Upper lobe of right lung (tissue), 1 donor: ENCODE data around the gene VDAC2. TPM values are rescaled to one million over a fixed set of nuclear protein-coding genes. Genes with fewer than 3 reads are reported as not detected.

Source experiments
- ATAC-seq: fragments of 200-7000 bp; cut with Tn5 transposase; one replicate; pipeline ENCODE4 v1.9.1; 2020; ENCODE audit warnings: mild to moderate bottlenecking, moderate library complexity
- DNase-seq: peaks from one replicate; pipeline ENCODE4 v3.0.0-alpha.2; 2020
- H3K27ac ChIP-seq: fragments of 200-600 bp; one replicate; pipeline ENCODE4 v1.8.0; 2022
- H3K27me3 ChIP-seq: fragments of 200-600 bp; one replicate; pipeline ENCODE4 v1.8.0; 2022; ENCODE audit warnings: mild to moderate bottlenecking
- H3K36me3 ChIP-seq: fragments of 200-600 bp; one replicate; pipeline ENCODE4 v1.8.0; 2022
- H3K4me1 ChIP-seq: fragments of 200-600 bp; one replicate; pipeline ENCODE4 v1.8.0; 2022
- H3K4me3 ChIP-seq: fragments of 200-600 bp; one replicate; pipeline ENCODE4 v1.8.0; 2022; ENCODE audit warnings: mild to moderate bottlenecking
- H3K9me3 ChIP-seq: fragments of 200-600 bp; one replicate; pipeline ENCODE4 v1.8.0; 2022
- intact Hi-C: fragments of 100-400 bp; cut with DNase I; formaldehyde crosslinking; loops from one replicate; pipeline ENCODE4 v1.11.0; 2022
- total RNA-seq: library from RNA; stranded (reverse); fragmentation: NEBNext Ultra II Directional; extraction: Animal tissue kit (Norgen Biotek cat#: 25700); gene quantifications from one replicate; pipeline ENCODE4 v1.2.1, GENCODE V29; 2021
- TF ChIP-seq, protein P1 (sequence below): fragments of 200-600 bp; IDR thresholded peaks from one replicate; pipeline ENCODE4 v1.8.0; 2022; ENCODE audit warnings: antibody characterized with exemption
- donor health status: DM: no; HTN: yes; CAD: no; lungs with severe emphysema.

VDAC2 gene
- total RNA-seq, 1 donor from 2014 or later, result 119 TPM

DNA sequence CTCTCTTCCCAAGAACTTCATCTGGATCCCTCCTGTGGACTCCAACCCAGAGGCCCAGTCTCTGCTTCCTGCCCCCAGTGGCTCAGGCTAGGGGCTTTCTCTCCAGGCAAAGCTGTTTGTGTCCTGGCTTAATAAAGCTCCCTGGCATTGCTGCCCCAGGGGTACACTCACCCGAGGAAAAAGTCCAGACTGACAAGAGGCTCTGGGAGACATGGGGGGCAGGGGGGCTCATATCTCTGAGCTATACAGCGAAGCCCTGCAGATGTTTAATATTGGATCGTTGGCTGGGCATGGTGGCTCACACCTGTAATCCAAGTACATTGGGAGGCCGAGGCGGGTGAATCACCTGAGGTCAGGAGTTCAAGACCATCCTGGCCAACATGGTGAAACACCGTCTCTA is 35.9 kb downstream of the VDAC2 start:
- TF ChIP-seq, protein P1, sequence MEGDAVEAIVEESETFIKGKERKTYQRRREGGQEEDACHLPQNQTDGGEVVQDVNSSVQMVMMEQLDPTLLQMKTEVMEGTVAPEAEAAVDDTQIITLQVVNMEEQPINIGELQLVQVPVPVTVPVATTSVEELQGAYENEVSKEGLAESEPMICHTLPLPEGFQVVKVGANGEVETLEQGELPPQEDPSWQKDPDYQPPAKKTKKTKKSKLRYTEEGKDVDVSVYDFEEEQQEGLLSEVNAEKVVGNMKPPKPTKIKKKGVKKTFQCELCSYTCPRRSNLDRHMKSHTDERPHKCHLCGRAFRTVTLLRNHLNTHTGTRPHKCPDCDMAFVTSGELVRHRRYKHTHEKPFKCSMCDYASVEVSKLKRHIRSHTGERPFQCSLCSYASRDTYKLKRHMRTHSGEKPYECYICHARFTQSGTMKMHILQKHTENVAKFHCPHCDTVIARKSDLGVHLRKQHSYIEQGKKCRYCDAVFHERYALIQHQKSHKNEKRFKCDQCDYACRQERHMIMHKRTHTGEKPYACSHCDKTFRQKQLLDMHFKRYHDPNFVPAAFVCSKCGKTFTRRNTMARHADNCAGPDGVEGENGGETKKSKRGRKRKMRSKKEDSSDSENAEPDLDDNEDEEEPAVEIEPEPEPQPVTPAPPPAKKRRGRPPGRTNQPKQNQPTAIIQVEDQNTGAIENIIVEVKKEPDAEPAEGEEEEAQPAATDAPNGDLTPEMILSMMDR, result no peak
- DNase-seq (no peak), ATAC-seq (no peak)
- Histone ChIP-seq H3K9me3 (no peaks in the 10 kb centered on the region), H3K27me3 (no peaks in the 10 kb centered on the region), H3K4me1 (no peaks in the 10 kb centered on the region), H3K27ac (no peak overlapping the region), H3K4me3 (no peak overlapping the region), H3K36me3 (no peaks in the 10 kb centered on the region)
- intact Hi-C loops, result no loop called here

DNA sequence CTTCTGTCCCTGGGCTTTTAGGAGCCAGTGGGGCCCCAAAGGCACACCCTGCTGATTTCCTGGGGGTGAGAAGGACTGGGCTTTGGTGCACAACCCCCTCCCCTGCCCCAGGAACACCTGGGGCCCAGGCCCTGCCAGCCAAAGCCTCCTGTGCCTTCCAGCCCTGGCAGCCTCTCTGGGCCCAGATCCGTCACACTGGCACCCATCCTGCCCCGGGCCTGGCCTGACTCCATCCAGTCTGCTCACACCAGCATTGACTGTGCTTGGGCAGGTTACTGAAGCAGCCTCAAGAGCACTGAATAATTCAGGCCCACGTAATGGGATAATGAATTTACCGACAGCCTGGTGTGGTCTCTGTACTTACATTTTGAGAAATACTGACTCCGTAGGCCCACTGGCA is 37.2 kb downstream of the VDAC2 start:
- H3K27me3 ChIP-seq, result no peaks in the 10 kb centered on the region
- no peaks in the 10 kb centered on the region for H3K9me3 ChIP-seq
- H3K36me3 ChIP-seq, result no peaks in the 10 kb centered on the region
- no peaks in the 10 kb centered on the region for H3K4me1 ChIP-seq
- no peak overlapping the region for H3K27ac ChIP-seq
- peak; percentile 53 for DNase-seq
- ATAC-seq, result no peak
- no peak overlapping the region for H3K4me3 ChIP-seq
- TF ChIP-seq, protein P1, result no peak
- intact Hi-C loops, result no loop called here

- no peaks in the 10 kb centered on the region for H3K4me1 ChIP-seq
- H3K36me3 ChIP-seq, result no peaks in the 10 kb centered on the region
- intact Hi-C loops, result no loop called here
- H3K27ac ChIP-seq, result no peak overlapping the region
- DNase-seq, result no peak
- ATAC-seq, result peak; percentile 38
- no peaks in the 10 kb centered on the region for H3K9me3 ChIP-seq
- no peaks in the 10 kb centered on the region for H3K27me3 ChIP-seq
- H3K4me3 ChIP-seq, result no peak overlapping the region
- TF ChIP-seq, protein P1, result no peak
These were observed 40.3 kb downstream of the VDAC2 start for GRCh38 chr10:75250934-75251333.

DNA sequence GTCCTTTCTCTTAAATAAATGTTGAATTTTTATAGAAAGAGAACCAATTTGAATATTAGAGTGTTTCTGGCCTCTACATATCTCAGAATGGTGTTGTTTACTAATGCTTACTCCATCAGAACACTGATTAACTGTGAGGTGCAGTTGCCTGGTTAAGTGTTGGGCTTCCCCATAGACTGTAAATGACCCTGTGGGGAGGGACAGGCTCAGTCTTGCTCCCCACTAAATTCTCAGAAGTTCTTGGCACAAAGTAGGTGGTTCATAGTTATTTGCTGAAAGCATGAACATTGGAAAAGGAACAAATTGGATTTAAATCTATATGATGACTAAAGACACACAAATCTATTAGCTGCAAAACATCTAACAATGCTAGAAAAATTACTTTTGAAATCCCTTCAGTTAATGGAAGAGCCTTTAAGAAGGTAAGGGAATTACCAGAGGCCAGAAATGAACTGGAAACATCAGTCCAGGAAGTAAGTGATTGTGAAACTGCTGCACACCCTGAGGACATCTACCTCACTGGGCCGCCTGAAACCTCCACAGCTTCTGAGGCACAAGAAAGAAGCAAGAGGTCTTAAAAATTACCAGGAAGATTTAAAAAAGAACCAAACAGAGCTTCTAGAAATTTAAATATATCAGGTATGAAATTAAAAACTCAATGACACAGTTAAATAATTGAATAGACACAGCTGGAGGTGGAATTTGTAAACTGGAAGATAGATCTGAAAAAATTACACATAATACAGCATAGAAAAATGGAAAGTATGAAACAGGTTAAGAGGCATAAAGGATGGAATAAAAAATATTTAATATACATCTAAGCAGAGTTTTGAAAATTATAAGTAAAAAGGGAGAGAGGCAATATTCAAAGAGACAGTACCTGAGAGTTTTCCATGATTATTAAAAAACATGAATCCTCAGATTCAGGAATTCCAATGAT is 43.0 kb downstream of the VDAC2 start:
- DNase-seq, result no peak
- Histone ChIP-seq H3K27me3 (no peaks in the 10 kb centered on the region), H3K36me3 (no peaks in the 10 kb centered on the region), H3K9me3 (no peaks in the 10 kb centered on the region), H3K27ac (no peak overlapping the region), H3K4me1 (no peaks in the 10 kb centered on the region), H3K4me3 (no peak overlapping the region)
- intact Hi-C loops, result no loop called here
- TF ChIP-seq, protein P1, result no peak
- no peak for ATAC-seq

DNA sequence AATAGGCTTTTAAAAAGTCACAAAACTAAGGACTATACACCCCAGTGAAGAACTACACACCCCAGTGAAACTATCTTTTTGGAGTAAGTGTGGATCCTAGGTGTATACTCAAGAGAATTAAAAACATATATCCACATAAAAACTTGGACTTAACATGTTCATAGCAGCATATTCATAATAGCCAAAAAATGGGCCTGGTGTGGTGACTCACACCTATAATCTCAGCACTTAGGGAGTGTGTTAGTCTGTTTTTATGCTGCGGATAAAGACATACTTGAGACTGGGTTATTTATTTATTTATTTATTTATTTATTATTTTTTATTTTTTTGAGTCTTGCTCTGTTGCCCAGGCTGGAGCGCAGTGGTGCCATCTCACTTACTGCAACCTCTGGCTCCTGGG is 44.1 kb downstream of the VDAC2 start:
- TF ChIP-seq, protein P1, result no peak
- H3K4me3 ChIP-seq, result no peak overlapping the region
- no peak overlapping the region for H3K27ac ChIP-seq
- H3K9me3 ChIP-seq, result no peaks in the 10 kb centered on the region
- no peaks in the 10 kb centered on the region for H3K27me3 ChIP-seq
- H3K36me3 ChIP-seq, result no peaks in the 10 kb centered on the region
- DNase-seq (no peak), ATAC-seq (no peak)
- intact Hi-C loops, result no loop called here
- no peaks in the 10 kb centered on the region for H3K4me1 ChIP-seq
